H1 (cell line): ENCODE data around the gene CDK10. TPM values are rescaled to one million over a fixed set of nuclear protein-coding genes. Genes with fewer than 3 reads are reported as not detected.

Source experiments
- CTCF ChIA-PET: fragments of 300-600 bp; sonication (Branson Sonifier 250); formaldehyde crosslinking; loops from one replicate; lab custom pipeline; 2021; ENCODE audit not compliant: partially characterized antibody; lab: Charles Lee
- POLR2A ChIA-PET: fragments of 300-600 bp; sonication (Branson Sonifier 250); formaldehyde crosslinking; loops from one replicate; lab custom pipeline; 2021; ENCODE audit warnings: inconsistent platforms; ENCODE audit not compliant: partially characterized antibody; lab: Charles Lee
- DNase-seq, 2 experiments: peaks; one replicate each; pipeline versions ENCODE4 v3.0.0 to v3.0.0-alpha.2; 2010 to 2022; ENCODE audit warnings: low spot score in 2 of 2, low read depth in 1 of 2, mixed read lengths in 1 of 2
- FAIRE-seq: peaks from 2 replicates; lab custom pipeline; 2011; peaks lifted over from hg19 to GRCh38; lab: Jason Lieb, UNC
- H2AFZ ChIP-seq: 2 replicates; pipeline ENCODE4 v1.8.1; 2012; ENCODE audit warnings: low read length, inconsistent platforms
- H2AK5ac ChIP-seq: 2 replicates; pipeline ENCODE4 v1.6.1; 2013; ENCODE audit warnings: low read depth, low read length
- H2BK120ac ChIP-seq: replicated peaks from 2 replicates; pipeline ENCODE3; 2013; ENCODE audit warnings: low read depth, low read length, inconsistent platforms
- H2BK12ac ChIP-seq: 2 replicates; pipeline ENCODE4 v1.6.1; 2013; ENCODE audit warnings: low read depth, low read length
- H2BK15ac ChIP-seq: 2 replicates; pipeline ENCODE4 v1.6.1; 2013; ENCODE audit warnings: low read length
- H2BK20ac ChIP-seq: 2 replicates; pipeline ENCODE4 v1.6.1; 2013; ENCODE audit warnings: low read length
- H2BK5ac ChIP-seq: 2 replicates; pipeline ENCODE4 v1.6.1; 2013; ENCODE audit warnings: low read depth, low read length
- H3K14ac ChIP-seq: 2 replicates; pipeline ENCODE4 v1.6.1; 2013; ENCODE audit warnings: inconsistent platforms; ENCODE audit not compliant: insufficient read length
- H3K18ac ChIP-seq: 2 replicates; pipeline ENCODE4 v1.6.1; 2013; ENCODE audit warnings: low read length; ENCODE audit errors: extremely low read depth
- H3K23ac ChIP-seq: 2 replicates; pipeline ENCODE4 v1.6.1; 2013; ENCODE audit warnings: inconsistent platforms; ENCODE audit not compliant: insufficient read length
- H3K23me2 ChIP-seq: 2 replicates; pipeline ENCODE4 v1.6.1; 2013; ENCODE audit warnings: low read depth, low read length
- H3K27ac ChIP-seq: 2 replicates; pipeline ENCODE4 v1.6.1; 2011; ENCODE audit warnings: low read depth, low read length, inconsistent platforms
- H3K27me3 ChIP-seq, 4 experiments: replicated peaks in 1 of 4; 1 replicate in 1 of 4; 2 replicates in 3 of 4; pipeline versions ENCODE4 v1.6.1 to v1.8.1; 2011 to 2013; ENCODE audit warnings: low read length in 3 of 4, mild to moderate bottlenecking in 3 of 4, inconsistent platforms in 2 of 4, mixed read lengths in 2 of 4, moderate library complexity in 1 of 4; ENCODE audit not compliant: control insufficient read depth in 3 of 4, insufficient read depth in 3 of 4; ENCODE audit errors: extremely low read depth in 1 of 4
- H3K36me3 ChIP-seq, 4 experiments: 2 replicates each; pipeline versions ENCODE4 v1.6.1 to v1.8.1; 2011 to 2013; ENCODE audit warnings: mild to moderate bottlenecking in 4 of 4, low read length in 3 of 4, moderate library complexity in 2 of 4, control low read depth in 1 of 4, inconsistent platforms in 1 of 4; ENCODE audit not compliant: insufficient read depth in 4 of 4, control insufficient read depth in 2 of 4
- H3K4ac ChIP-seq: replicated peaks from 2 replicates; pipeline ENCODE3; 2013; ENCODE audit warnings: low read length, low read depth, mixed read lengths, inconsistent platforms; ENCODE audit not compliant: insufficient read length
- H3K4me1 ChIP-seq, 4 experiments: replicated peaks in 1 of 4; 1 replicate in 1 of 4; 2 replicates in 3 of 4; pipeline versions ENCODE4 v1.6.1 to v1.8.1; 2011 to 2013; ENCODE audit warnings: low read length in 3 of 4, inconsistent platforms in 2 of 4, mixed read lengths in 1 of 4; ENCODE audit not compliant: insufficient read depth in 4 of 4, control insufficient read depth in 3 of 4
- H3K4me2 ChIP-seq, 2 experiments: 2 replicates each; pipeline versions ENCODE4 v1.6.1 to v1.8.1; 2011 to 2013; ENCODE audit warnings: low read depth in 2 of 2, low read length in 2 of 2, control low read depth in 1 of 2, inconsistent platforms in 1 of 2, mild to moderate bottlenecking in 1 of 2; ENCODE audit not compliant: insufficient read depth in 1 of 2
- H3K4me3 ChIP-seq, 4 experiments: fragments of 200-600, 300-600 bp in 1 of 4; sonication (generic), shearing (Covaris generic), sonication (Bioruptor Twin) in 1 of 4; 2 replicates each; pipeline versions ENCODE4 v1.5.1 to v1.8.1; 2011 to 2016; ENCODE audit warnings: low read length in 4 of 4, low read depth in 3 of 4, control low read depth in 2 of 4, inconsistent platforms in 2 of 4, mild to moderate bottlenecking in 2 of 4, mixed read lengths in 1 of 4, moderate library complexity in 1 of 4; ENCODE audit not compliant: insufficient read depth in 2 of 4; ENCODE audit errors: extremely low read depth in 1 of 4
- H3K56ac ChIP-seq: replicated peaks from 2 replicates; pipeline ENCODE3; 2013; ENCODE audit warnings: low read depth, mild to moderate bottlenecking, mixed read lengths, low read length, inconsistent platforms; ENCODE audit not compliant: insufficient read length
- H3K79me1 ChIP-seq: 2 replicates; pipeline ENCODE4 v1.6.1; 2013; ENCODE audit warnings: low read depth, low read length, control low read depth
- H3K79me2 ChIP-seq, 2 experiments: 2 replicates each; pipeline versions ENCODE4 v1.6.1 to v1.8.1; 2012 to 2013; ENCODE audit warnings: low read length in 2 of 2, mild to moderate bottlenecking in 2 of 2, inconsistent platforms in 1 of 2; ENCODE audit not compliant: insufficient read depth in 2 of 2, control insufficient read depth in 1 of 2
- H3K9ac ChIP-seq, 4 experiments: replicated peaks in 1 of 4; 1 replicate in 1 of 4; 2 replicates in 3 of 4; pipeline versions ENCODE4 v1.6.1 to v1.8.1; 2011 to 2013; ENCODE audit warnings: low read depth in 3 of 4, low read length in 3 of 4, control low read depth in 2 of 4, mild to moderate bottlenecking in 2 of 4, moderate library complexity in 2 of 4, inconsistent platforms in 1 of 4; ENCODE audit errors: extremely low read depth in 1 of 4
- H3K9me3 ChIP-seq, 2 experiments: 2 replicates each; pipeline versions ENCODE4 v1.6.1 to v1.8.1; 2012 to 2013; ENCODE audit warnings: mild to moderate bottlenecking in 2 of 2, moderate library complexity in 2 of 2, control low read depth in 1 of 2, inconsistent platforms in 1 of 2, low read depth in 1 of 2, low read length in 1 of 2, mixed read lengths in 1 of 2; ENCODE audit not compliant: insufficient read depth in 2 of 2
- H4K20me1 ChIP-seq, 2 experiments: replicated peaks in 1 of 2; 2 replicates each; pipeline versions ENCODE3 to v1.8.1; 2011 to 2013; ENCODE audit warnings: inconsistent platforms in 2 of 2, low read length in 2 of 2, mild to moderate bottlenecking in 1 of 2; ENCODE audit not compliant: insufficient read depth in 2 of 2, control insufficient read depth in 1 of 2
- H4K5ac ChIP-seq: 2 replicates; pipeline ENCODE4 v1.6.1; 2013; ENCODE audit warnings: low read length, low read depth, mixed read lengths, inconsistent platforms; ENCODE audit not compliant: insufficient read length
- H4K8ac ChIP-seq: 2 replicates; pipeline ENCODE4 v1.8.0; 2013; ENCODE audit warnings: mild to moderate bottlenecking, moderate library complexity, low read length, inconsistent platforms; ENCODE audit not compliant: insufficient read depth; ENCODE audit errors: extremely low read depth
- H4K91ac ChIP-seq: replicated peaks from 2 replicates; pipeline ENCODE3; 2013; ENCODE audit warnings: low read length, mixed read lengths, inconsistent platforms; ENCODE audit not compliant: insufficient read length
- JUND ChIP-seq: IDR thresholded peaks from 2 replicates; pipeline ENCODE4 v1.6.1; 2011; ENCODE audit warnings: mild to moderate bottlenecking, improper control_type of control experiment, low read length
- POLR2A ChIP-seq, 2 experiments: IDR thresholded peaks; 1 replicate in 1 of 2; 2 replicates in 1 of 2; pipeline ENCODE4 v1.6.1; 2011; ENCODE audit warnings: low read depth in 2 of 2, low read length in 2 of 2, mild to moderate bottlenecking in 2 of 2; ENCODE audit errors: control extremely low read depth in 1 of 2
- WGBS, 2 experiments: shearing (Covaris generic) in 1 of 2; methylation state at CpG; one replicate each; pipeline versions ENCODE4 v1.1.6 to v1.1.7; 2013 to 2015; ENCODE audit warnings: low lambda C conversion rate in 2 of 2, mixed read lengths in 2 of 2, inconsistent platforms in 1 of 2, low coverage in 1 of 2, missing lambda C conversion rate in 1 of 2; ENCODE audit not compliant: insufficient replicate concordance in 2 of 2, insufficient coverage in 1 of 2, insufficient read length in 1 of 2; ENCODE audit errors: extremely low coverage in 1 of 2, missing lambda C conversion rate in 1 of 2; 5-methylcytosine and 5-hydroxymethylcytosine counted together
- polyA plus RNA-seq, 7 experiments: library from polyadenylated mRNA; depleted of rRNA in 3 of 7; stranded (reverse) in 5 of 7; unstranded in 2 of 7; fragments of >200 nt in 5 of 7; fragments of 200-250 nt in 2 of 7; gene quantifications; 1 replicate in 5 of 7; 2 replicates in 1 of 7; 4 replicates in 1 of 7; pipeline versions ENCODE4 v1.2.1 to v1.2.3, GENCODE V29; 2011 to 2013; ENCODE audit warnings: missing spikeins in 2 of 7, mixed read lengths in 2 of 7
- total RNA-seq: library from RNA; stranded (reverse); fragmentation: NEBNext Ultra II Directional; extraction: Animal tissue kit (Norgen Biotek cat#: 25700); gene quantifications from 2 replicates; pipeline ENCODE4 v1.2.1, GENCODE V29; 2021

CDK10 gene
- total and polyA plus RNA-seq, 2 of the 8 experiments (the other 6 are each of a cell fraction or from before 2014, with no cell fraction given): 49.5 to 83.9 TPM

DNA sequence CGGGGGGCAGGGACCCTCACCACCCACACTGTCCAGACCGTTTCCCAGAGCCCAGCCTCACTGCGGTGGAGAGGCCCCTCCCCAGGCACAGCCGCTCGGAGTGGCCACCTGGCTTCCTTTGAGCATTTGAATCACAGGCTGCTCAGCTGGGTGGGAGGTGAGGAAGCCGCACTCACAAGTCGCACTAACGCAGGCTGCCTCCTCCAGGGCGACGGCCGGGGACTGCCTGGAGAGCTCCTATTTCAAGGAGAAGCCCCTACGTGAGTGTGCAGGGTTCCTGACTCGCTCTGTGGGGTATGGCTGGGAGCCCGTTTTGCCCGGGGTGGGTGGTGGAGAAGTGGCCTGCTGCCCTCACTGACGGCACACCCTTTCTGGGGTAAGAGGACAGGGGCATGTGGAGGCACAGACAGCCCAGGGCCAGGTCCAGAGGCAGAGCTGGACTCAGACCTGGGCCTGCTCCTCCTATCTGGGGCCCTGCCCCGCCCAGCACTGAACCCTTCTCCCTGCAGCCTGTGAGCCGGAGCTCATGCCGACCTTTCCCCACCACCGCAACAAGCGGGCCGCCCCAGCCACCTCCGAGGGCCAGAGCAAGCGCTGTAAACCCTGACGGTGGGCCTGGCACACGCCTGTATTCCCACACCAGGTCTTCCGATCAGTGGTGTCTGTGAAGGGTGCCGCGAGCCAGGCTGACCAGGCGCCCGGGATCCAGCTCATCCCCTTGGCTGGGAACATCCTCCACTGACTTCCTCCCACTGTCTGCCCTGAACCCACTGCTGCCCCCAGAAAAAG lies 8.8 kb downstream of the CDK10 start:
- WGBS, 2 experiments: 93% methylated on average over 31 of the region's 31 CpGs; no CpG with 5 or more reads in 1 of the 2 experiments

More for the DNA sequence above, 8.8 kb downstream of the CDK10 start:
- no peak overlapping the region for H4K91ac ChIP-seq
- H3K4me3 ChIP-seq: no peak overlapping the region
- H3K79me1 ChIP-seq: peaks cover 2% of the 10 kb centered on the region; the same call in 1 of the 2 replicates
- H3K79me2 ChIP-seq: no peaks in the 10 kb centered on the region
- no peak overlapping the region for H4K5ac ChIP-seq
- peaks cover 3 to 40% (median 17%) of the 10 kb centered on the region in 4 experiments; a peak in 7 of 8 replicates for H3K36me3 ChIP-seq
- CTCF ChIA-PET: interaction anchor here (0.8 to 2.0 kb wide), 5 partner anchors 8 to 215 kb away, joined by 3 to 6 read pairs (median 4); partner anchors contain the start of gene CDK10
- peaks cover 0 to 4% (median 2%) of the 10 kb centered on the region in 4 experiments; a peak in 4 of 7 replicates for H3K4me1 ChIP-seq
- FAIRE-seq (no peak), DNase-seq (no peak)
- H3K27me3 ChIP-seq: no peaks in the 10 kb centered on the region
- no peak overlapping the region for H3K9ac ChIP-seq
- no peak overlapping the region for H2BK15ac ChIP-seq
- H3K18ac ChIP-seq: no peak overlapping the region
- no peak overlapping the region for H3K4me2 ChIP-seq
- peaks cover 2% of the 10 kb centered on the region; the same call in 1 of the 2 replicates for H3K23me2 ChIP-seq
- no peak overlapping the region for H2BK20ac ChIP-seq
- H3K9me3 ChIP-seq: no peaks in the 10 kb centered on the region
- no peak overlapping the region for H2BK12ac ChIP-seq
- H3K23ac ChIP-seq: no peak overlapping the region
- no peak overlapping the region; the same call in 1 of the 2 replicates for H2BK5ac ChIP-seq
- H4K8ac ChIP-seq: peak overlapping the region; percentile 59; the same call in 1 of the 2 replicates
- peaks cover 0 to 23% of the 10 kb centered on the region in 2 experiments for H4K20me1 ChIP-seq
- no peak overlapping the region for H3K4ac ChIP-seq
- no peak overlapping the region for H2AFZ ChIP-seq
- no peak overlapping the region for H3K14ac ChIP-seq
- no peak overlapping the region for H3K56ac ChIP-seq
- POLR2A ChIA-PET: interaction anchor here (0.6 to 6.6 kb wide), 10 partner anchors 9 to 133 kb away, joined by 3 to 36 read pairs (median 3); partner anchors contain the start of gene CDK10
- no peak overlapping the region for H2AK5ac ChIP-seq
- TF ChIP-seq JUND (no peak), POLR2A (IDR thresholded peaks at IDR 0.05; ENCODE audit: control extremely low read depth in 1 of 2, low read depth in 2 of 2, low read length in 2 of 2) (0 out of 3 replicates have a peak, but pooled peaks of 1 of the 2 experiments have one; percentile 3)
- no peak overlapping the region for H2BK120ac ChIP-seq
- H3K27ac ChIP-seq: no peak overlapping the region
